ENCODE data around the gene PDE3A. TPM values are rescaled to one million over a fixed set of nuclear protein-coding genes. Genes with fewer than 3 reads are reported as not detected.

PDE3A gene
- total and polyA plus RNA-seq, 10 of the 15 experiments (the other 5 are each of a cell fraction or from before 2014, with no cell fraction given) = 0.01 to 2.6 (median 1.5) TPM

DNA sequence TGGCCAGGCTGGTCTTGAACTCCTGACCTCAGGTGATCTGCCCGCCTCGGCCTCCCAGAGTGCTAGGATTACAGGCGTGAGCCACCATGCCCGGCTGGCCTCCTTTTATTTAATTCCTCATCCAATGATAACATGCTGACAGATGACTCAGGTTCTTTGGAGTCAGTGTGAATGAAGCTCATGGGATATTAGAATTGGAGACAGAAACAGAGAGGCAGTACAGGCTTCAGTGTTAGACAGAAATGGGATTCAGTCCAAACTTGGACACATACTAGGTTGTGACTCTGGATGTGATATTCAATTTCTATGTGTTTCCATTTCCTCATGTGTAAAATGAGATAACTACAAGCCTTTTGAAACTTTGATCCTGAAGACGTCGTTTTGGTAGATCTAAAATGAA is 47.3 kb downstream of the PDE3A start:
- Histone ChIP-seq H3K4me3 (no peak overlapping the region), H3K36me3 (ENCODE audit: control insufficient read depth in 2 of 2, insufficient read depth in 2 of 2, low read length in 1 of 2) (no peaks in the 10 kb centered on the region), H3K9me3 (replicated peaks; ENCODE audit: control insufficient read depth, insufficient read depth, low read length) (no peaks in the 10 kb centered on the region), H3K27ac (ENCODE audit: control insufficient read depth, insufficient read depth) (no peak overlapping the region), H3K4me2 (ENCODE audit: control insufficient read depth, insufficient read depth) (no peak overlapping the region), H3K9ac (ENCODE audit: control insufficient read depth, insufficient read depth, low read length) (no peak overlapping the region), H2AFZ (ENCODE audit: control insufficient read depth, low read depth, low read length) (no peak overlapping the region), H3K79me2 (ENCODE audit: control insufficient read depth, insufficient read depth, low read length) (no peaks in the 10 kb centered on the region), H3K4me1 (ENCODE audit: control insufficient read depth, insufficient read depth, low read length) (no peaks in the 10 kb centered on the region), H4K20me1 (ENCODE audit: control insufficient read depth, insufficient read depth) (no peaks in the 10 kb centered on the region), H3K27me3 (replicated peaks in 1 of 2; ENCODE audit: control insufficient read depth in 2 of 2, insufficient read depth in 2 of 2, low read length in 1 of 2) (no peaks in the 10 kb centered on the region)
- no TSS peak for BruUV-seq (replicated peaks)
- intact Hi-C loops (cut with micrococcal nuclease; ENCODE audit: unreplicated experiment) (no loop called here), in situ Hi-C loops (cut with MboI) (no loop called here)
- TF ChIP-seq NFIC (IDR thresholded peaks at IDR 0.05; ENCODE audit: low read depth, low read length) = no peak
- TF ChIP-seq, protein P1, sequence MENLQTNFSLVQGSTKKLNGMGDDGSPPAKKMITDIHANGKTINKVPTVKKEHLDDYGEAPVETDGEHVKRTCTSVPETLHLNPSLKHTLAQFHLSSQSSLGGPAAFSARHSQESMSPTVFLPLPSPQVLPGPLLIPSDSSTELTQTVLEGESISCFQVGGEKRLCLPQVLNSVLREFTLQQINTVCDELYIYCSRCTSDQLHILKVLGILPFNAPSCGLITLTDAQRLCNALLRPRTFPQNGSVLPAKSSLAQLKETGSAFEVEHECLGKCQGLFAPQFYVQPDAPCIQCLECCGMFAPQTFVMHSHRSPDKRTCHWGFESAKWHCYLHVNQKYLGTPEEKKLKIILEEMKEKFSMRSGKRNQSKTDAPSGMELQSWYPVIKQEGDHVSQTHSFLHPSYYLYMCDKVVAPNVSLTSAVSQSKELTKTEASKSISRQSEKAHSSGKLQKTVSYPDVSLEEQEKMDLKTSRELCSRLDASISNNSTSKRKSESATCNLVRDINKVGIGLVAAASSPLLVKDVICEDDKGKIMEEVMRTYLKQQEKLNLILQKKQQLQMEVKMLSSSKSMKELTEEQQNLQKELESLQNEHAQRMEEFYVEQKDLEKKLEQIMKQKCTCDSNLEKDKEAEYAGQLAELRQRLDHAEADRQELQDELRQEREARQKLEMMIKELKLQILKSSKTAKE (IDR thresholded peaks at IDR 0.05; ENCODE audit: low read depth, poor library complexity, severe bottlenecking) = no peak
- no peak for TF ChIP-seq ZNF217 (IDR thresholded peaks at IDR 0.05)
- TF ChIP-seq BHLHE40 (IDR thresholded peaks at IDR 0.05; ENCODE audit: borderline replicate concordance in 1 of 2, low read depth in 2 of 2, low read length in 1 of 2) = no peak
- no peak for TF ChIP-seq MXI1 (IDR thresholded peaks at IDR 0.05; ENCODE audit: low read depth, low read length)
- TF ChIP-seq, protein P2, sequence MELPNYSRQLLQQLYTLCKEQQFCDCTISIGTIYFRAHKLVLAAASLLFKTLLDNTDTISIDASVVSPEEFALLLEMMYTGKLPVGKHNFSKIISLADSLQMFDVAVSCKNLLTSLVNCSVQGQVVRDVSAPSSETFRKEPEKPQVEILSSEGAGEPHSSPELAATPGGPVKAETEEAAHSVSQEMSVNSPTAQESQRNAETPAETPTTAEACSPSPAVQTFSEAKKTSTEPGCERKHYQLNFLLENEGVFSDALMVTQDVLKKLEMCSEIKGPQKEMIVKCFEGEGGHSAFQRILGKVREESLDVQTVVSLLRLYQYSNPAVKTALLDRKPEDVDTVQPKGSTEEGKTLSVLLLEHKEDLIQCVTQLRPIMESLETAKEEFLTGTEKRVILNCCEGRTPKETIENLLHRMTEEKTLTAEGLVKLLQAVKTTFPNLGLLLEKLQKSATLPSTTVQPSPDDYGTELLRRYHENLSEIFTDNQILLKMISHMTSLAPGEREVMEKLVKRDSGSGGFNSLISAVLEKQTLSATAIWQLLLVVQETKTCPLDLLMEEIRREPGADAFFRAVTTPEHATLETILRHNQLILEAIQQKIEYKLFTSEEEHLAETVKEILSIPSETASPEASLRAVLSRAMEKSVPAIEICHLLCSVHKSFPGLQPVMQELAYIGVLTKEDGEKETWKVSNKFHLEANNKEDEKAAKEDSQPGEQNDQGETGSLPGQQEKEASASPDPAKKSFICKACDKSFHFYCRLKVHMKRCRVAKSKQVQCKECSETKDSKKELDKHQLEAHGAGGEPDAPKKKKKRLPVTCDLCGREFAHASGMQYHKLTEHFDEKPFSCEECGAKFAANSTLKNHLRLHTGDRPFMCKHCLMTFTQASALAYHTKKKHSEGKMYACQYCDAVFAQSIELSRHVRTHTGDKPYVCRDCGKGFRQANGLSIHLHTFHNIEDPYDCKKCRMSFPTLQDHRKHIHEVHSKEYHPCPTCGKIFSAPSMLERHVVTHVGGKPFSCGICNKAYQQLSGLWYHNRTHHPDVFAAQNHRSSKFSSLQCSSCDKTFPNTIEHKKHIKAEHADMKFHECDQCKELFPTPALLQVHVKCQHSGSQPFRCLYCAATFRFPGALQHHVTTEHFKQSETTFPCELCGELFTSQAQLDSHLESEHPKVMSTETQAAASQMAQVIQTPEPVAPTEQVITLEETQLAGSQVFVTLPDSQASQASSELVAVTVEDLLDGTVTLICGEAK (IDR thresholded peaks at IDR 0.05; ENCODE audit: borderline replicate concordance) = no peak
- no peak for TF ChIP-seq CBX3 (IDR thresholded peaks at IDR 0.05; ENCODE audit: borderline replicate concordance, low read depth)
- no peak for TF ChIP-seq SUZ12 (IDR thresholded peaks at IDR 0.05; ENCODE audit: unreplicated experiment)
- TF ChIP-seq, protein P3, sequence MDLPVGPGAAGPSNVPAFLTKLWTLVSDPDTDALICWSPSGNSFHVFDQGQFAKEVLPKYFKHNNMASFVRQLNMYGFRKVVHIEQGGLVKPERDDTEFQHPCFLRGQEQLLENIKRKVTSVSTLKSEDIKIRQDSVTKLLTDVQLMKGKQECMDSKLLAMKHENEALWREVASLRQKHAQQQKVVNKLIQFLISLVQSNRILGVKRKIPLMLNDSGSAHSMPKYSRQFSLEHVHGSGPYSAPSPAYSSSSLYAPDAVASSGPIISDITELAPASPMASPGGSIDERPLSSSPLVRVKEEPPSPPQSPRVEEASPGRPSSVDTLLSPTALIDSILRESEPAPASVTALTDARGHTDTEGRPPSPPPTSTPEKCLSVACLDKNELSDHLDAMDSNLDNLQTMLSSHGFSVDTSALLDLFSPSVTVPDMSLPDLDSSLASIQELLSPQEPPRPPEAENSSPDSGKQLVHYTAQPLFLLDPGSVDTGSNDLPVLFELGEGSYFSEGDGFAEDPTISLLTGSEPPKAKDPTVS (IDR thresholded peaks at IDR 0.05; ENCODE audit: low read depth, low read length) = no peak
- TF ChIP-seq POU2F2 (IDR thresholded peaks at IDR 0.05; ENCODE audit: borderline replicate concordance, low read depth, low read length) = no peak
- 37% methylated on average over 6 of the region's 6 CpGs for WGBS (ENCODE audit: insufficient coverage, insufficient replicate concordance, low lambda C conversion rate, missing lambda C conversion rate)
- ChIA-PET RAD21 (ENCODE audit: unreplicated experiment) (no interaction called here), POLR2A (no interaction called here), SMC1A (ENCODE audit: uncharacterized antibody, unreplicated experiment) (interaction anchor here (0.6 kb wide), 1 partner anchor 58 kb away, joined by 3 read pairs; no protein-coding TSS in a partner anchor), CTCF (no interaction called here)
- DNase-seq (ENCODE audit: low read depth, low spot score) = no peak
- FAIRE-seq = no peak
- ATAC-seq = no peak
